GM23338 (cell line): ENCODE data around the gene DGKB. TPM values are rescaled to one million over a fixed set of nuclear protein-coding genes. Genes with fewer than 3 reads are reported as not detected.

Experiments
- ATAC-seq: fragments of 200-7000 bp; cut with Tn5 transposase; 3 replicates; pipeline ENCODE4 v1.9.1; 2020
- DNase-seq: peaks from one replicate; pipeline ENCODE4 v3.0.0-alpha.2; 2015; ENCODE audit warnings: low spot score
- H2AFZ ChIP-seq: fragments of 200-600 bp; sonication (generic); 2 replicates; pipeline ENCODE4 v1.8.0; 2016; ENCODE audit warnings: antibody characterized with exemption, mild to moderate bottlenecking, moderate library complexity
- H3F3A ChIP-seq: fragments of 200-600 bp; sonication (generic); replicated peaks from 2 replicates; pipeline ENCODE4 v1.8.0; 2017; ENCODE audit warnings: antibody characterized with exemption, mixed run types, low read depth
- H3K27ac ChIP-seq: fragments of 200-600 bp; sonication (generic); 2 replicates; pipeline ENCODE4 v1.6.1; 2016; ENCODE audit warnings: low read depth
- H3K27me3 ChIP-seq: fragments of 200-600 bp; sonication (generic); 2 replicates; pipeline ENCODE4 v1.8.0; 2016; ENCODE audit warnings: mild to moderate bottlenecking, mixed run types, moderate library complexity; ENCODE audit not compliant: insufficient read depth
- H3K36me3 ChIP-seq: fragments of 200-600 bp; sonication (generic); 2 replicates; pipeline ENCODE4 v1.8.0; 2016; ENCODE audit warnings: mild to moderate bottlenecking; ENCODE audit not compliant: insufficient read depth
- H3K4me1 ChIP-seq: fragments of 200-600 bp; sonication (generic); 2 replicates; pipeline ENCODE4 v1.8.0; 2016; ENCODE audit warnings: mild to moderate bottlenecking, moderate library complexity; ENCODE audit not compliant: insufficient read depth
- H3K4me2 ChIP-seq: fragments of 200-600 bp; sonication (generic); 2 replicates; pipeline ENCODE4 v1.7.1; 2017; ENCODE audit warnings: mixed run types
- H3K4me3 ChIP-seq: fragments of 200-600 bp; sonication (generic); 2 replicates; pipeline ENCODE4 v1.6.1; 2016; ENCODE audit warnings: mixed run types
- H3K79me2 ChIP-seq: fragments of 200-600 bp; sonication (generic); replicated peaks from 2 replicates; pipeline ENCODE4 v1.8.0; 2017; ENCODE audit warnings: mild to moderate bottlenecking; ENCODE audit not compliant: insufficient read depth
- H3K9me2 ChIP-seq: fragments of 200-600 bp; sonication (generic); 2 replicates; pipeline ENCODE4 v1.8.0; 2017; ENCODE audit not compliant: insufficient read depth
- H4K20me1 ChIP-seq: fragments of 200-600 bp; sonication (generic); replicated peaks from 2 replicates; pipeline ENCODE4 v1.8.0; 2017; ENCODE audit warnings: mild to moderate bottlenecking; ENCODE audit not compliant: insufficient read depth
- H3K27ac Mint-ChIP-seq: 2 replicates; pipeline ENCODE4 v1.8.0; 2020; ENCODE audit warnings: inconsistent platforms, mild to moderate bottlenecking, moderate library complexity, mixed read lengths
- H3K27me3 Mint-ChIP-seq: 3 replicates; pipeline ENCODE4 v1.8.0; 2022; ENCODE audit warnings: low read depth, mild to moderate bottlenecking, moderate library complexity, mixed read lengths, inconsistent platforms; ENCODE audit not compliant: insufficient read depth, poor library complexity
- H3K36me3 Mint-ChIP-seq: 3 replicates; pipeline ENCODE4 v1.8.0; 2021; ENCODE audit warnings: low read depth, mild to moderate bottlenecking, inconsistent platforms, moderate library complexity, mixed read lengths
- H3K4me1 Mint-ChIP-seq: 3 replicates; pipeline ENCODE4 v1.8.0; 2020; ENCODE audit warnings: mild to moderate bottlenecking, inconsistent platforms, mixed read lengths
- H3K4me3 Mint-ChIP-seq: 3 replicates; pipeline ENCODE4 v1.8.0; 2021; ENCODE audit warnings: moderate library complexity, mild to moderate bottlenecking, inconsistent platforms, mixed read lengths
- H3K9me3 Mint-ChIP-seq: 3 replicates; pipeline ENCODE4 v1.8.0; 2020; ENCODE audit warnings: moderate library complexity, mild to moderate bottlenecking, inconsistent platforms, mixed read lengths
- CREB1 ChIP-seq: fragments of 250-450 bp; sonication (Bioruptor Pico); IDR thresholded peaks from 2 replicates; pipeline ENCODE4 v1.5.0; 2020; ENCODE audit warnings: low read depth, mild to moderate bottlenecking, moderate library complexity
- EZH2phosphoT487 ChIP-seq: fragments of 200-600 bp; sonication (generic); IDR thresholded peaks from one replicate; pipeline ENCODE4 v1.8.1; 2018; ENCODE audit warnings: antibody characterized with exemption; ENCODE audit not compliant: unreplicated experiment
- NANOG ChIP-seq: IDR thresholded peaks from 2 replicates; pipeline ENCODE4 v1.6.1; 2016; ENCODE audit warnings: antibody characterized with exemption, borderline replicate concordance
- POLR2AphosphoS5 ChIP-seq: IDR thresholded peaks from 2 replicates; pipeline ENCODE4 v1.6.1; 2016; ENCODE audit warnings: antibody characterized with exemption, low read depth
- polyA plus RNA-seq: library from polyadenylated mRNA; unstranded; fragments of >200 nt; fragmentation: Nextera tagmentation; extraction: Ambion mirVana; gene quantifications from 2 replicates; pipeline ENCODE4 v1.2.1, GENCODE V29; 2016
- total RNA-seq: library from RNA; depleted of rRNA; stranded (reverse); fragments of >200 nt; shearing (Covaris generic); gene quantifications from 2 replicates; pipeline ENCODE4 v1.2.3, GENCODE V29; 2014
- TF ChIP-seq, protein P1 (sequence below): fragments of 250-450 bp; sonication (Bioruptor Pico); IDR thresholded peaks from 2 replicates; pipeline ENCODE4 v1.5.0; 2020; ENCODE audit warnings: mild to moderate bottlenecking, moderate library complexity
- TF ChIP-seq, protein P2 (sequence below): IDR thresholded peaks from one replicate; pipeline ENCODE4 v1.6.1; 2018; ENCODE audit warnings: antibody characterized with exemption; ENCODE audit not compliant: unreplicated experiment

DGKB gene
- total and polyA plus RNA-seq, 2 experiments from 2014 or later: 4.8 to 11.5 TPM

DNA sequence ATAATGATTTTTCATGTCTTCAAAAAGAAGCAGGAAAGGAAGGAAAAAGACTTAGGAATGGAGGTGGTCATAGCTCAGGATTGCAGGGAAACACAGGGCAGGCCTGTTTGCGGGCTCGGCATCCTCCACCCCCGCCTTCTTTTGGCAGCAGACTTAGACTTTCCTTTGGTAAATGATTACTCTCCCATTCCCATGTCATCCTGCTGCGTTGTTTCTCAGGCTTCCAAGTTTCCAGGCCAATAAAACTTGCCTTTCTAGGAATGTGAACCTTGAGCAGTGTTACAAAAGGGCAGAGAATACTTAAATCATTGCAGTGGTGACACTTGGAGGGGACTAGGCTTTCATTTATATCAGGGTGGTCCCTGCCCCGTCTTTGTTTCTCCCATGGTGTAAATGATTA, 34.0 kb upstream of the DGKB start (continued):
- TF ChIP-seq, protein P1, sequence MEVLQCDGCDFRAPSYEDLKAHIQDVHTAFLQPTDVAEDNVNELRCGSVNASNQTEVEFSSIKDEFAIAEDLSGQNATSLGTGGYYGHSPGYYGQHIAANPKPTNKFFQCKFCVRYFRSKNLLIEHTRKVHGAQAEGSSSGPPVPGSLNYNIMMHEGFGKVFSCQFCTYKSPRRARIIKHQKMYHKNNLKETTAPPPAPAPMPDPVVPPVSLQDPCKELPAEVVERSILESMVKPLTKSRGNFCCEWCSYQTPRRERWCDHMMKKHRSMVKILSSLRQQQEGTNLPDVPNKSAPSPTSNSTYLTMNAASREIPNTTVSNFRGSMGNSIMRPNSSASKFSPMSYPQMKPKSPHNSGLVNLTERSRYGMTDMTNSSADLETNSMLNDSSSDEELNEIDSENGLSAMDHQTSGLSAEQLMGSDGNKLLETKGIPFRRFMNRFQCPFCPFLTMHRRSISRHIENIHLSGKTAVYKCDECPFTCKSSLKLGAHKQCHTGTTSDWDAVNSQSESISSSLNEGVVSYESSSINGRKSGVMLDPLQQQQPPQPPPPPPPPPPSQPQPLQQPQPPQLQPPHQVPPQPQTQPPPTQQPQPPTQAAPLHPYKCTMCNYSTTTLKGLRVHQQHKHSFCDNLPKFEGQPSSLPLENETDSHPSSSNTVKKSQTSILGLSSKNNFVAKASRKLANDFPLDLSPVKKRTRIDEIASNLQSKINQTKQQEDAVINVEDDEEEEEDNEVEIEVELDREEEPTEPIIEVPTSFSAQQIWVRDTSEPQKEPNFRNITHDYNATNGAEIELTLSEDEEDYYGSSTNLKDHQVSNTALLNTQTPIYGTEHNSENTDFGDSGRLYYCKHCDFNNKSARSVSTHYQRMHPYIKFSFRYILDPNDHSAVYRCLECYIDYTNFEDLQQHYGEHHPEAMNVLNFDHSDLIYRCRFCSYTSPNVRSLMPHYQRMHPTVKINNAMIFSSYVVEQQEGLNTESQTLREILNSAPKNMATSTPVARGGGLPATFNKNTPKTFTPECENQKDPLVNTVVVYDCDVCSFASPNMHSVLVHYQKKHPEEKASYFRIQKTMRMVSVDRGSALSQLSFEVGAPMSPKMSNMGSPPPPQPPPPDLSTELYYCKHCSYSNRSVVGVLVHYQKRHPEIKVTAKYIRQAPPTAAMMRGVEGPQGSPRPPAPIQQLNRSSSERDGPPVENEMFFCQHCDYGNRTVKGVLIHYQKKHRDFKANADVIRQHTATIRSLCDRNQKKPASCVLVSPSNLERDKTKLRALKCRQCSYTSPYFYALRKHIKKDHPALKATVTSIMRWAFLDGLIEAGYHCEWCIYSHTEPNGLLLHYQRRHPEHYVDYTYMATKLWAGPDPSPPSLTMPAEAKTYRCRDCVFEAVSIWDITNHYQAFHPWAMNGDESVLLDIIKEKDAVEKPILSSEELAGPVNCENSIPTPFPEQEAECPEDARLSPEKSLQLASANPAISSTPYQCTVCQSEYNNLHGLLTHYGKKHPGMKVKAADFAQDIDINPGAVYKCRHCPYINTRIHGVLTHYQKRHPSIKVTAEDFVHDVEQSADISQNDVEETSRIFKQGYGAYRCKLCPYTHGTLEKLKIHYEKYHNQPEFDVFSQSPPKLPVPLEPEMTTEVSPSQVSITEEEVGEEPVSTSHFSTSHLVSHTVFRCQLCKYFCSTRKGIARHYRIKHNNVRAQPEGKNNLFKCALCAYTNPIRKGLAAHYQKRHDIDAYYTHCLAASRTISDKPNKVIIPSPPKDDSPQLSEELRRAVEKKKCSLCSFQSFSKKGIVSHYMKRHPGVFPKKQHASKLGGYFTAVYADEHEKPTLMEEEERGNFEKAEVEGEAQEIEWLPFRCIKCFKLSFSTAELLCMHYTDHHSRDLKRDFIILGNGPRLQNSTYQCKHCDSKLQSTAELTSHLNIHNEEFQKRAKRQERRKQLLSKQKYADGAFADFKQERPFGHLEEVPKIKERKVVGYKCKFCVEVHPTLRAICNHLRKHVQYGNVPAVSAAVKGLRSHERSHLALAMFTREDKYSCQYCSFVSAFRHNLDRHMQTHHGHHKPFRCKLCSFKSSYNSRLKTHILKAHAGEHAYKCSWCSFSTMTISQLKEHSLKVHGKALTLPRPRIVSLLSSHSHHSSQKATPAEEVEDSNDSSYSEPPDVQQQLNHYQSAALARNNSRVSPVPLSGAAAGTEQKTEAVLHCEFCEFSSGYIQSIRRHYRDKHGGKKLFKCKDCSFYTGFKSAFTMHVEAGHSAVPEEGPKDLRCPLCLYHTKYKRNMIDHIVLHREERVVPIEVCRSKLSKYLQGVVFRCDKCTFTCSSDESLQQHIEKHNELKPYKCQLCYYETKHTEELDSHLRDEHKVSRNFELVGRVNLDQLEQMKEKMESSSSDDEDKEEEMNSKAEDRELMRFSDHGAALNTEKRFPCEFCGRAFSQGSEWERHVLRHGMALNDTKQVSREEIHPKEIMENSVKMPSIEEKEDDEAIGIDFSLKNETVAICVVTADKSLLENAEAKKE (CRISPR knock-in tag): no peak
- no peak for TF ChIP-seq POLR2AphosphoS5

DNA sequence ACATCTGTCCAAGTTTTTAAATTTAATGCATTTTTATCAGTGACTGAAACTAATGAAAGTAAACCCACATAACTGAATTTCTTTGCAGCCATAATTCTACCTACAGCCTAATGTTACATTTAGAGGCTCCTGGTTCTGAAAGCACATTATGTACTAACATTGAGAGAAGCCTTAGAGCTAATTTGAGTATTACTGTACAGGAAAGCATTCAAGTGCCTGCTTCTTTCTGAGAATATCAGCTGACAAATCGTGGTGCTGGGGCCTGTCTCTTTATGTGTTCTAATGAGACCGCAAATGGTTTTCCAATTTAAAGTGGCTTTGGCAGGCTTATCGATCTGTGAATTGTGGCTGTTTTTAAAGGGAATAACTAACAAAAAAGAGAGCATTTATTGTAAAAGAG, 32.3 kb upstream of the DGKB start:
- Histone ChIP-seq H3K27me3 (no peaks in the 10 kb centered on the region), H3K36me3 (no peaks in the 10 kb centered on the region), H3K79me2 (no peaks in the 10 kb centered on the region), H3K9me2 (no peaks in the 10 kb centered on the region), H3K4me3 (no peak overlapping the region), H3F3A (no peaks in the 10 kb centered on the region), H3K27ac (no peak overlapping the region), H4K20me1 (no peaks in the 10 kb centered on the region), H2AFZ (no peak overlapping the region), H3K4me2 (no peak overlapping the region), H3K4me1 (peaks cover 3% of the 10 kb centered on the region; the same call in 1 of the 2 replicates)
- ATAC-seq: no peak
- Mint-ChIP-seq H3K27ac (no peak overlapping the region), H3K36me3 (no peaks in the 10 kb centered on the region), H3K4me3 (no peak overlapping the region), H3K9me3 (no peaks in the 10 kb centered on the region), H3K27me3 (no peaks in the 10 kb centered on the region), H3K4me1 (peaks cover 15% of the 10 kb centered on the region)
- DNase-seq: no peak
- TF ChIP-seq, protein P2, sequence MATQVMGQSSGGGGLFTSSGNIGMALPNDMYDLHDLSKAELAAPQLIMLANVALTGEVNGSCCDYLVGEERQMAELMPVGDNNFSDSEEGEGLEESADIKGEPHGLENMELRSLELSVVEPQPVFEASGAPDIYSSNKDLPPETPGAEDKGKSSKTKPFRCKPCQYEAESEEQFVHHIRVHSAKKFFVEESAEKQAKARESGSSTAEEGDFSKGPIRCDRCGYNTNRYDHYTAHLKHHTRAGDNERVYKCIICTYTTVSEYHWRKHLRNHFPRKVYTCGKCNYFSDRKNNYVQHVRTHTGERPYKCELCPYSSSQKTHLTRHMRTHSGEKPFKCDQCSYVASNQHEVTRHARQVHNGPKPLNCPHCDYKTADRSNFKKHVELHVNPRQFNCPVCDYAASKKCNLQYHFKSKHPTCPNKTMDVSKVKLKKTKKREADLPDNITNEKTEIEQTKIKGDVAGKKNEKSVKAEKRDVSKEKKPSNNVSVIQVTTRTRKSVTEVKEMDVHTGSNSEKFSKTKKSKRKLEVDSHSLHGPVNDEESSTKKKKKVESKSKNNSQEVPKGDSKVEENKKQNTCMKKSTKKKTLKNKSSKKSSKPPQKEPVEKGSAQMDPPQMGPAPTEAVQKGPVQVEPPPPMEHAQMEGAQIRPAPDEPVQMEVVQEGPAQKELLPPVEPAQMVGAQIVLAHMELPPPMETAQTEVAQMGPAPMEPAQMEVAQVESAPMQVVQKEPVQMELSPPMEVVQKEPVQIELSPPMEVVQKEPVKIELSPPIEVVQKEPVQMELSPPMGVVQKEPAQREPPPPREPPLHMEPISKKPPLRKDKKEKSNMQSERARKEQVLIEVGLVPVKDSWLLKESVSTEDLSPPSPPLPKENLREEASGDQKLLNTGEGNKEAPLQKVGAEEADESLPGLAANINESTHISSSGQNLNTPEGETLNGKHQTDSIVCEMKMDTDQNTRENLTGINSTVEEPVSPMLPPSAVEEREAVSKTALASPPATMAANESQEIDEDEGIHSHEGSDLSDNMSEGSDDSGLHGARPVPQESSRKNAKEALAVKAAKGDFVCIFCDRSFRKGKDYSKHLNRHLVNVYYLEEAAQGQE: no peak
- no peak for TF ChIP-seq CREB1 (CRISPR knock-in tag)
- TF ChIP-seq NANOG: no peak
- no peak for TF ChIP-seq EZH2phosphoT487
- TF ChIP-seq, protein P1 (CRISPR knock-in tag): no peak
